K562 (cell line): ENCODE measurements around the gene MAP2. TPM values are rescaled to one million over a fixed set of nuclear protein-coding genes. Genes with fewer than 3 reads are reported as not detected.

ENCODE experiments used
- ATAC-seq: fragments of 200-7000 bp; cut with Tn5 transposase; 3 replicates; pipeline ENCODE4 v1.9.1; 2020; ENCODE audit warnings: moderate library complexity
- BruUV-seq: library from RNA; stranded (reverse); fragments of 400-500 nt; replicated peaks from 2 replicates; lab custom pipeline; 2021; lab: Mats Ljungman, UMichigan
- CTCF ChIA-PET: fragments of 300-600 bp; formaldehyde crosslinking; extraction: SDS; loops from one replicate; lab custom pipeline; 2021; ENCODE audit warnings: low intra/inter-chr PET ratio; lab: Yijun Ruan, JAX
- POLR2A ChIA-PET: fragments of 300-600, 350-650 bp; sonication (Branson Sonifier 250); formaldehyde crosslinking; extraction: SDS; loops from one replicate; lab custom pipeline; 2021; ENCODE audit warnings: antibody characterized with exemption, inconsistent platforms; lab: Yijun Ruan, JAX
- DNase-seq, 4 experiments: peaks; one replicate each; pipeline versions ENCODE4 v3.0.0 to v3.0.0-alpha.2; 2011 to 2018; ENCODE audit warnings: low spot score in 3 of 4, mixed read lengths in 3 of 4; ENCODE audit errors: extremely low read depth in 1 of 4
- FAIRE-seq: peaks from 2 replicates; lab custom pipeline; 2011; peaks lifted over from hg19 to GRCh38; lab: Jason Lieb, UNC
- H2AFZ ChIP-seq: 2 replicates; pipeline ENCODE4 v1.6.0; 2011; ENCODE audit warnings: low read depth, low read length, control low read depth, inconsistent platforms
- H3K27ac ChIP-seq: fragments of 200-600 bp; 3 replicates; pipeline ENCODE4 v1.8.0; 2011; ENCODE audit warnings: low read depth, mild to moderate bottlenecking, control low read depth, inconsistent platforms, low read length, moderate library complexity, mixed read lengths; ENCODE audit errors: extremely low read depth
- H3K27me3 ChIP-seq, 2 experiments: fragments of 300-600 bp in 1 of 2; 2 replicates in 1 of 2; 3 replicates in 1 of 2; pipeline versions ENCODE4 v1.6.0 to v1.8.0; 2011; ENCODE audit warnings: inconsistent platforms in 2 of 2, low read length in 2 of 2, mild to moderate bottlenecking in 1 of 2, mixed read lengths in 1 of 2, moderate library complexity in 1 of 2; ENCODE audit not compliant: control insufficient read depth in 2 of 2, insufficient read depth in 2 of 2
- H3K36me3 ChIP-seq: fragments of 300-600 bp; 3 replicates; pipeline ENCODE4 v1.8.0; 2011; ENCODE audit warnings: mild to moderate bottlenecking, low read length, inconsistent platforms; ENCODE audit not compliant: control insufficient read depth, insufficient read depth
- H3K4me1 ChIP-seq, 2 experiments: fragments of 200-600 bp in 1 of 2; replicated peaks in 1 of 2; 2 replicates in 1 of 2; 3 replicates in 1 of 2; pipeline versions ENCODE4 v1.5.1 to v1.8.0; 2011; ENCODE audit warnings: inconsistent platforms in 2 of 2, low read length in 2 of 2, mild to moderate bottlenecking in 1 of 2, mixed read lengths in 1 of 2, moderate library complexity in 1 of 2; ENCODE audit not compliant: control insufficient read depth in 2 of 2, insufficient read depth in 2 of 2
- H3K4me2 ChIP-seq: 2 replicates; pipeline ENCODE4 v1.6.1; 2011; ENCODE audit warnings: low read length, control low read depth, inconsistent platforms, mixed read lengths; ENCODE audit not compliant: insufficient read depth
- H3K4me3 ChIP-seq: fragments of 200-600 bp; sonication (generic), shearing (Covaris generic); 2 replicates; pipeline ENCODE4 v1.5.1; 2016; ENCODE audit warnings: control low read depth, inconsistent platforms
- H3K79me2 ChIP-seq: fragments of 200-600 bp; 3 replicates; pipeline ENCODE4 v1.8.0; 2011; ENCODE audit warnings: low read length, inconsistent platforms; ENCODE audit not compliant: control insufficient read depth, insufficient read depth
- H3K9ac ChIP-seq, 2 experiments: 2 replicates each; pipeline versions ENCODE4 v1.6.0 to v1.6.1; 2011; ENCODE audit warnings: low read depth in 2 of 2, low read length in 2 of 2, control low read depth in 1 of 2, inconsistent platforms in 1 of 2, mild to moderate bottlenecking in 1 of 2, mixed read lengths in 1 of 2; ENCODE audit not compliant: insufficient read depth in 1 of 2
- H3K9me1 ChIP-seq: one replicate; pipeline ENCODE4 v1.6.0; 2011; ENCODE audit warnings: inconsistent platforms, mild to moderate bottlenecking, low read length, moderate library complexity; ENCODE audit not compliant: control insufficient read depth, insufficient read depth
- H3K9me3 ChIP-seq: replicated peaks from 2 replicates; pipeline ENCODE4 v1.5.1; 2011; ENCODE audit warnings: low read depth, low read length, inconsistent platforms; ENCODE audit not compliant: control insufficient read depth, insufficient read depth
- H4K20me1 ChIP-seq: replicated peaks from 2 replicates; pipeline ENCODE4 v1.6.1; 2011; ENCODE audit warnings: low read length, inconsistent platforms, mixed read lengths; ENCODE audit not compliant: control insufficient read depth, insufficient read depth
- ARID1B ChIP-seq: fragments of 450-650 bp; IDR thresholded peaks from 2 replicates; pipeline ENCODE4 v1.6.1; 2016; ENCODE audit warnings: antibody characterized with exemption, mild to moderate bottlenecking, inconsistent platforms
- CHD4 ChIP-seq: fragments of 200-600 bp; sonication (generic); IDR thresholded peaks from 3 replicates; pipeline ENCODE4 v1.6.1; 2012; ENCODE audit warnings: low read depth, mild to moderate bottlenecking, mixed read lengths, low read length, inconsistent platforms; ENCODE audit not compliant: insufficient read depth, insufficient replicate concordance, poor library complexity, severe bottlenecking
- CREM ChIP-seq: IDR thresholded peaks from 2 replicates; pipeline ENCODE4 v1.6.1; 2014; ENCODE audit warnings: antibody characterized with exemption, low read depth
- FOXA3 ChIP-seq, 2 experiments: fragments of 450-650 bp in 1 of 2; sonication (generic) in 1 of 2; formaldehyde crosslinking; IDR thresholded peaks in 1 of 2; conservative IDR thresholded peaks in 1 of 2; 2 replicates each; pipeline versions ENCODE4 v1.4.0 to v1.8.0; 2020 to 2022; ENCODE audit warnings: mild to moderate bottlenecking in 2 of 2, missing genetic modification reagents in 1 of 2
- HDAC2 ChIP-seq: fragments of 450-650 bp; IDR thresholded peaks from 2 replicates; pipeline ENCODE4 v1.6.1; 2016; ENCODE audit warnings: mild to moderate bottlenecking
- HEY1 ChIP-seq: fragments of 250-450 bp; sonication (Bioruptor Pico); IDR thresholded peaks from 2 replicates; pipeline ENCODE4 v1.5.0; 2020; ENCODE audit warnings: mild to moderate bottlenecking, moderate library complexity, borderline replicate concordance
- HIVEP1 ChIP-seq: fragments of 250-450 bp; sonication (Bioruptor Pico); IDR thresholded peaks from 2 replicates; pipeline ENCODE4 v1.4.0; 2020; ENCODE audit warnings: mild to moderate bottlenecking
- MCM3 ChIP-seq: fragments of 450-650 bp; IDR thresholded peaks from 2 replicates; pipeline ENCODE4 v1.6.1; 2016
- STAG1 ChIP-seq: sonication (generic); formaldehyde crosslinking; IDR thresholded peaks from 2 replicates; pipeline ENCODE4 v1.5.0; 2020; ENCODE audit warnings: missing genetic modification reagents, borderline replicate concordance
- U2AF1 ChIP-seq: fragments of 200-400 bp; formaldehyde crosslinking; optimal IDR thresholded peaks from 2 replicates; pipeline ENCODE3; 2017; ENCODE audit warnings: mild to moderate bottlenecking, low read depth, low read length, moderate library complexity
- ZNF124 ChIP-seq: sonication (generic); formaldehyde crosslinking; IDR thresholded peaks from 2 replicates; pipeline ENCODE4 v1.8.1; 2022; ENCODE audit warnings: missing genetic modification reagents
- ZNF57 ChIP-seq: fragments of 450-650 bp; formaldehyde crosslinking; IDR thresholded peaks from 2 replicates; pipeline ENCODE4 v1.4.0; 2020; ENCODE audit warnings: mild to moderate bottlenecking, moderate library complexity
- WGBS: fragments of 100-300 bp; shearing (Covaris generic); methylation state at CpG from one replicate; pipeline ENCODE4 v1.1.6; 2016; ENCODE audit warnings: low coverage, mixed read lengths; ENCODE audit not compliant: insufficient coverage; ENCODE audit errors: missing lambda C conversion rate; 5-methylcytosine and 5-hydroxymethylcytosine counted together
- in situ Hi-C: fragments of 300-500 bp; cut with MboI; formaldehyde crosslinking; loops from 4 replicates; pipeline ENCODE4 v1.15.0; 2018; ENCODE audit warnings: inconsistent platforms, mixed read lengths
- intact Hi-C: fragments of 100-400 bp; cut with micrococcal nuclease; formaldehyde crosslinking; loops from 2 replicates; pipeline ENCODE4 v1.14.2; 2022
- polyA plus RNA-seq, 8 experiments: library from polyadenylated mRNA; depleted of rRNA in 4 of 8; stranded (reverse) in 5 of 8; unstranded in 3 of 8; fragments of >200 nt; fragmentation: Nextera tagmentation in 2 of 8; fragmentation: Illumina TruSeq in 1 of 8; extraction: Ambion mirVana in 2 of 8; extraction: Trizol in 1 of 8; gene quantifications; 2 replicates each; pipeline versions ENCODE4 v1.2.1 to v1.2.3, GENCODE V29; 2011 to 2014; ENCODE audit warnings: inconsistent platforms in 1 of 8, missing spikeins in 1 of 8
- total RNA-seq, 7 experiments: library from RNA; depleted of rRNA in 6 of 7; stranded (reverse); fragments of >200 nt in 6 of 7; fragmentation: Illumina TruSeq in 2 of 7; extraction: Trizol in 2 of 7; gene quantifications; 2 replicates each; pipeline versions ENCODE4 v1.2.1 to v1.2.3, GENCODE V29; 2011 to 2021; ENCODE audit warnings: low replicate concordance in 1 of 7
- TF ChIP-seq, protein P1 (sequence below): fragments of 250-450 bp; sonication (Bioruptor Pico); IDR thresholded peaks from 2 replicates; pipeline ENCODE4 v1.9.0; 2021; ENCODE audit warnings: mild to moderate bottlenecking, inconsistent platforms
- TF ChIP-seq, protein P2 (sequence below): sonication (generic); formaldehyde crosslinking; IDR thresholded peaks from 2 replicates; pipeline ENCODE4 v1.5.0; 2020; ENCODE audit warnings: missing genetic modification reagents

MAP2 gene
- total and polyA plus RNA-seq, 9 of the 15 experiments (the other 6 are each of a cell fraction or from before 2014, with no cell fraction given): 0.13 TPM; not detected in 8

DNA sequence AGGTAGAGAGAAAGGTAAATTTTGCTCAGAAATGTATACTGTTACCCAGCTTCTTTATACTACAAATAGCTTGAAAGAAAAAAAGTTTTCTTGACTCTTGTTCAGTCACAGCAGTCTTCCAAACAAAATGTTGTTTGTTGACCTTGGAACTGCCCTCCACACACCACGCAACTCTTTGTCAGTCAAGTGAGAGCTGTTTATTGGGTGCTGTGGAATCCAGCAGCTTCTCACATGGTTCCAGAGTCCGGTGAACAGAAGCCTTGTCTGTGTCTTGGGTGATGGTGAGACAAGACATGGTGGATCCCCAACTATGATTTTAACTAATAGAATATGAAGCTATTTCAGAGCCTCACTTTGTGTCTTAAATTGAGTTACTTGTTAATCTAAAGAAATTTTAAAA, 112.5 kb downstream of the MAP2 start:
- POLR2A ChIA-PET: no interaction called here
- no peaks in the 10 kb centered on the region for H3K9me3 ChIP-seq
- no peaks in the 10 kb centered on the region for H3K4me1 ChIP-seq
- H3K4me2 ChIP-seq: no peak overlapping the region
- ATAC-seq: no peak
- no peak overlapping the region for H3K4me3 ChIP-seq
- CTCF ChIA-PET: no interaction called here
- no peaks in the 10 kb centered on the region for H4K20me1 ChIP-seq
- FAIRE-seq: no peak
- 0% methylated on average over 2 of the region's 2 CpGs for WGBS
- BruUV-seq: no TSS peak
- DNase-seq: no peak
- in situ Hi-C loops (no loop called here), intact Hi-C loops (no loop called here)
- TF ChIP-seq HIVEP1 (CRISPR knock-in tag) (no peak), CHD4 (no peak), ZNF124 (CRISPR knock-in tag) (no peak), FOXA3 (CRISPR knock-in tag; conservative IDR thresholded peaks at IDR 0.05 in 1 of 2, IDR thresholded peaks at IDR 0.05 in 1 of 2) (no peak), ARID1B (no peak), HEY1 (CRISPR knock-in tag) (no peak), STAG1 (no peak), U2AF1 (no peak), ZNF57 (no peak), CREM (no peak), HDAC2 (no peak), MCM3 (no peak)
- TF ChIP-seq, protein P1, sequence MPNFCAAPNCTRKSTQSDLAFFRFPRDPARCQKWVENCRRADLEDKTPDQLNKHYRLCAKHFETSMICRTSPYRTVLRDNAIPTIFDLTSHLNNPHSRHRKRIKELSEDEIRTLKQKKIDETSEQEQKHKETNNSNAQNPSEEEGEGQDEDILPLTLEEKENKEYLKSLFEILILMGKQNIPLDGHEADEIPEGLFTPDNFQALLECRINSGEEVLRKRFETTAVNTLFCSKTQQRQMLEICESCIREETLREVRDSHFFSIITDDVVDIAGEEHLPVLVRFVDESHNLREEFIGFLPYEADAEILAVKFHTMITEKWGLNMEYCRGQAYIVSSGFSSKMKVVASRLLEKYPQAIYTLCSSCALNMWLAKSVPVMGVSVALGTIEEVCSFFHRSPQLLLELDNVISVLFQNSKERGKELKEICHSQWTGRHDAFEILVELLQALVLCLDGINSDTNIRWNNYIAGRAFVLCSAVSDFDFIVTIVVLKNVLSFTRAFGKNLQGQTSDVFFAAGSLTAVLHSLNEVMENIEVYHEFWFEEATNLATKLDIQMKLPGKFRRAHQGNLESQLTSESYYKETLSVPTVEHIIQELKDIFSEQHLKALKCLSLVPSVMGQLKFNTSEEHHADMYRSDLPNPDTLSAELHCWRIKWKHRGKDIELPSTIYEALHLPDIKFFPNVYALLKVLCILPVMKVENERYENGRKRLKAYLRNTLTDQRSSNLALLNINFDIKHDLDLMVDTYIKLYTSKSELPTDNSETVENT (CRISPR knock-in tag): no peak
- TF ChIP-seq, protein P2, sequence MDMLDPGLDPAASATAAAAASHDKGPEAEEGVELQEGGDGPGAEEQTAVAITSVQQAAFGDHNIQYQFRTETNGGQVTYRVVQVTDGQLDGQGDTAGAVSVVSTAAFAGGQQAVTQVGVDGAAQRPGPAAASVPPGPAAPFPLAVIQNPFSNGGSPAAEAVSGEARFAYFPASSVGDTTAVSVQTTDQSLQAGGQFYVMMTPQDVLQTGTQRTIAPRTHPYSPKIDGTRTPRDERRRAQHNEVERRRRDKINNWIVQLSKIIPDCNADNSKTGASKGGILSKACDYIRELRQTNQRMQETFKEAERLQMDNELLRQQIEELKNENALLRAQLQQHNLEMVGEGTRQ (CRISPR knock-in tag): no peak
- H3K9me1 ChIP-seq: no peaks in the 10 kb centered on the region
- H3K9ac ChIP-seq: no peak overlapping the region
- H3K27me3 ChIP-seq: no peaks in the 10 kb centered on the region
- H3K27ac ChIP-seq: no peak overlapping the region
- no peak overlapping the region for H2AFZ ChIP-seq
- H3K36me3 ChIP-seq: no peaks in the 10 kb centered on the region
- H3K79me2 ChIP-seq: no peaks in the 10 kb centered on the region
